Germinal center (tissue), 1 donor: Measurements from ENCODE around the gene GULP1.
"Not testable (repeated sequence)": the region's sequence is repeated elsewhere in the genome, so short reads cannot be mapped to it uniquely, and the experiment has no call there.

Source experiments
- DNase-seq: peaks from one replicate; pipeline ENCODE4 v3.0.0; 2012; ENCODE audit warnings: mixed read lengths, low spot score

Gene GULP1

GRCh38 chr2:188426121-188426520, 134.4 kb downstream of the GULP1 start:
- no peak for DNase-seq

GRCh38 chr2:188430705-188431104, 139.0 kb downstream of the GULP1 start:
- no peak for DNase-seq

GRCh38 chr2:188434018-188434417, 142.3 kb downstream of the GULP1 start:
- no peak for DNase-seq

DNA sequence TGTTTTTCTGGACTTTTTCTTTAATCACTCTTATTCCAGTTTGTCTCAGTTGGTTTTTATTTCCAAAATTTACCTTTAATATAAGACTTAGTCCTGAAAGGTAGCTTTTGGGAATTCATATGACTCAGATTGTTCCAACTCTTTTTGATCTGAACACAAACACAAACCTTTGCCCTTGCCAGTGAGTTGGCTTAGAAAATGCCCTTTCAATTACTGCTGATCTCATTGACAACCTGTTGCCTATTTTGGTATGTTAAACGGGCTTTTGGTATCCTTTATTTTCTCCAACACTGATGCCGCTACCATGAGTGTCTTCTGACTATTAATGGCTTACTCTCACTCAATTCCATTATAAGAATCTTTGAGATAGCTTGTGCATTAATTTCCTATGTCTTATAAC, 143.4 kb downstream of the GULP1 start:
- no peak for DNase-seq

DNA sequence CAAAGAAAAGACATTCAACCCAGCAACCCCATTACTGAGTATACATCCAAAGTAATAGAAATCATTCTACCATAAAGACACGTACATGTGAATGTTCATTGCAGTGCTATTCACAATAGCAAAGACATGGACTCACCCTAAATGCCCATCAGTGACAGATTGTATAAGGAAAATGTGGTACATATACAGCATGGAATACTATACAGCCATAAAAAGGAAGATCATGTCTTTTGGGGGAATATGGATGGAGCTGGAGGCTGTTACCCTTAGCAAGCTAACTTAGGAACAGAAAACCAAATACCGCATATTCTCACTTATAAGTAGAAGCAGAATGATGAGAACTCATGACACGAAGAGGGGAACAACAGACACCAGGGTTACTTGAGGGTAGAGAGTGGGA, 145.9 kb downstream of the GULP1 start:
- DNase-seq, result no peak

- DNase-seq, result no peak
Observed at GRCh38 chr2:188439986-188440385, 148.3 kb downstream of the GULP1 start.

- DNase-seq, result no peak
Observed at GRCh38 chr2:188440849-188441248, 149.2 kb downstream of the GULP1 start.

DNA sequence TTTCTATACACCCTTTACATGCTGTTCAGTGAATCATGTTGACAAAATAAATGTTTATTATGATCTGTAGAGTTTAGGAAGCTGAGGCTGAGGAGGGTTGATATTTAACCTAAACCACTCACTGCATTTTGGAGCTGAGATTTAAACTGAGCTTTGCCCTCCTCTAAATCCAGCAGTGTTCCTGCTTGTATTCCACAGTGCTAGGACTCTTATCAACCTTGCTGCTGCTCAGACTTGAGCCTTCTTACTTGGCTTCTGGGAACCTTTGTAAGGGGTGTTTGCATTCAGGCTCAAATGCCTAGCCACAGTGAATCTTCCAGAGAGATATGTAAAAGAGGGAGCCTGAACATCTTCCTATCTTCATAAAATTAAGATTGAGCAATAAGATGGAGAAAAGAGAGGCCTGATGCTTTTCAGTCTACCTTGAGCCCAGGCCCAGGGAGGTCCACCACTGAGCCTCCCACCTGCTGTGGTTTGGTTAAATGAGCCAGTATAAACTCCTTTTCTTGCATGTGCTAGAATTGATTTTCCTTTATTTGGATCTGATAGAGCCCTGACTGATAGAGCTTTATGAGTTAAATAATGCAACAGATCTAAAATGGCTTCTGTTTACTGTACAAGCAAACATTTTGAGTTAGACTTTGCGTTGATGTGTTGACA, 149.7 kb downstream of the GULP1 start:
- DNase-seq, result no peak

GRCh38 chr2:188443207-188443606, 151.5 kb downstream of the GULP1 start:
- no peak for DNase-seq

GRCh38 chr2:188444106-188444835, 152.6 kb downstream of the GULP1 start:
- DNase-seq, result no peak

GRCh38 chr2:188449561-188449960, 157.9 kb downstream of the GULP1 start:
- DNase-seq, result no peak

DNA sequence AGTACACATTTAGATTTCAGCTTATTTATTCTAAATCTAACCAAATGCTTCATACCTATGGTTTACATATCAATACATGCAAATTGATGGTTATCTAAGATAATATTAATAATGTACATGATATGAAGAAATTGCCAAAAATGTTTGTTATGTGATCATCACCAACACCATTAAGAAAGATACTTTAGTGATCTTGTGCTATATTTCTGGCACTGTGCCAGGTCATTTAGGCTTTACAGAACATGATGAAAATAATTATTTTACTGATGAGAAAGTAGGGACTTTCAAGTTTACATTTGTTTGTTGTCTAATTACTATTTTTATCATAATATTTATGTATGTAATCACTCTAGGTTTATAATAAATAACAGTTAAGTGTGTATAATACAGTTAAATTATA, 158.3 kb downstream of the GULP1 start:
- no peak for DNase-seq

DNA sequence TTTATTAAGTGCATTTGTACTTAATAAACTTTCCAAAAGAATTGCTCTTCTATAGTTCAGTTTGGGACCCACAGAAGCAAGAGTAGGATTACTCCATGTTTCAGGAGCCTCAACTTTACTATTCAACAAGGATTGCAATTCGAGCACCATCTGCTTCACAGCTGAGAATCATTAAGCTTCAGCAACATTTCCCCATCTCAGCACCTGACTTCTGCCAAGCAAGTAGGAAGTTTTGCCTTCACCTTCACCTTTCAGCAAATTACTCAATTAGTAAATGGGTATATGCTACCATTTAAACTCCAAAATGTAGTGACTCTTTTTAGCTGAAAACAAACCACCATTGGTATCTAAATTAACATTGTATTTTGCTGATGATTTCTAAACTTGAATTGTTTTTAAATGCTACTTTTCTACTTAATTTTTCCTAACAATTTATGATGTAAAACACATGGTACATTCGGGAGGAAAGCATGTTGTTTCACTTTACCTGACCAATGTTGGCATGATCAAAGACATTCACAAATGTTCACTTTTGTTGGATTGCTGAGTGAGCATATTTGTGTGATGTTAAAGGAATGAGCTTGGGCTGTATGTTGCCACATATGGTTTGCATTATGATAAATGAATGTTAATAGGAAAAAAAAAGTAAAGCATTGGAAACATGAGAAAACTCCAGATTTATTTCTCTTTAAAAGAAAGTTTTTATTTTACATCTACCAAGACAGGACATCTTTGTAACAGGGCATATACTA, 159.2 kb downstream of the GULP1 start:
- DNase-seq, result no peak

DNA sequence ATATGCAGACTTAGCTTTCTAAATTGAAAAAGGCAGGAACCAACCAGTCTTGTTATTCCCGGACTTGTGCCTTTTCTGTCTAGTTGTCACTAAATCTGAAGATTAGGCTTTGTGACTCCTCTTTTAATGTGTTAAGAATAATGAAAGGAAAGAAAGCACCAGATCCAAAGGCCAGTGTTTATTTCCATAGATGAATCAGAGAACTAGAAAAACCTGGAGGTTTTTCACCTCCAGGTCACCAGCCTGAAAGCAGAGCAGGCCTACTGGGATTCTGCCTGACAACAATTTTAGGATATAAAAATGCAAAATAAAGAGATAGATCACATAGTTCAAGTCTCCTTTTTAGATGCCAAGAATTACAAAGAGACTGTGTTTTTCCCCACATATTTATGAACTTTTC, 160.4 kb downstream of the GULP1 start:
- no peak for DNase-seq

DNA sequence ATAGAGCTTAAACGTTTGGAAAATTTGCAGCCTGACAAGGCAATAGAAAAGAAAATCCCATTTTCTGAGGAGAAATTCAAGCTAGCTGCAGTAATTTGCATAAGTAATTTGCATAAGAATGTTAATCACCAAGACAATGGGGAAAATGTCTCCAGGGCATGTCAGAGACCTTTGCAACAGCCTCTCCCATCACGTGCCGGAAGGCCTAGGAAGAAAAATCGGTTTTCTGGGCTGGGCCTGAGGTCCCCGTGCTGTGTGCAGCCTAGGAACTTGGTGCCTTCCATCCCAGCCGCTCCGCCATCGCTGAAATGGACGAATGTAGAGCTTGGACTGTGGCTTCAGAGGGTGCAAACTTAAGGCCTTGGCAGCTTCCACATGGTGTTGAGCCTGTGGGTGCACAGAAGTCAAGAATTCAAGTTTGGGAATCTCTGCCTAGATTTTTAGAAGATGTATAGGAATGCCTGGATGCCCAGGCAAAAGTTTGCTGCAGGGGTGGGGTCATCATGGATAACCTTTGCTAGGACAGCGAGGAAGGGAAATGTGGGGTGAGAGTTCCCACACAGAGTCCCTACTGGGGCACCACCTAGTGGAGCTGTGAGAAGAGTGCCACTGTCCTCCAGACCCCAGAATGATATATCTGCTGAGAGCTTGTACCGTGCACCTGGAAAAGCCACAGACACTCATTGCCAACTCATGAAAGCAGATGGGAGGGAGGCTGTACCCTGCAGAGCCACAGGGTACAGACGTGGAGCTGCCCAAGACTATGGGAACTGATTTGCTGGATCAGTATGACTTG, 164.6 kb downstream of the GULP1 start:
- DNase-seq, result no peak

- no peak for DNase-seq
Observed at GRCh38 chr2:188459061-188459460, 167.4 kb downstream of the GULP1 start.

DNA sequence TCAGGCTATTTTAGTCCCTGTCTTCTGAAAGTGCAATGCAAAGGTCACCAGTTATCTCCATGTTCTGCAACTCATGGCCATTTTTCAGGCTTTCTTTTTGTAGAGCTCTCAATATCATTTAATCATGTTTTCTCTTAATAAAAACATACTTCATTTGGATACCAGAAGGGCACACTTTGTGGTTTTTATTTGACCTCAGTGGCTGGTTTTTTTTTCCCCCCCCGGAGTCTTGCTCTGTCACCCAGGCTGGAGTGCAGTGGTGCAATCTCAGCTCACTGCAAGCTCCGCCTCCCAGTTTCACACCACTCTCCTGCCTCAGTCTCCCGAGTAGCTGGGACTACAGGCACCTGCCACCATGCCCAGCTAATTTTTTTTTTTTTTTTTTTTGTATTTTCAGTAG, 174.4 kb downstream of the GULP1 start:
- DNase-seq, result not testable (repeated sequence)

GRCh38 chr2:188466761-188467160, 175.1 kb downstream of the GULP1 start:
- no peak for DNase-seq

DNA sequence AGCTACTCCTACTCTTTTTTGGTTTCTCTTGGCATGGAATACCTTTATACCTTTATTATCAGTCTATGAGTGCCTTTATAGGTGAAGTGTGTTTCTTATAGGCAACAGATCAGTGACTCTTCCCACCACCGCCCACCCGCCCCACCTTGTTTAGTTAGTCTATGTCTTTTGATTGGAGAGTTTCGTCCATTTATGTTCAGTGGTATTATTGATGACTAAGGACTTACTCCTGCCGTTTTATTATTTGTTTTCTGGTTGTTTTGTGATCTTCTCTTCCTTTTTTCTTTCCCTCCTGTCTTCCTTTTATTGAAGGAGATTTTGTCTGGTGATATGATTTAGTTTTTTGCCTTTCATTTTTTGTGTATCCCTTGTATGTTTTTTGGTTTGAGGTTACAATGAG, 179.5 kb downstream of the GULP1 start:
- no peak for DNase-seq

GRCh38 chr2:188473306-188473705, 181.6 kb downstream of the GULP1 start:
- DNase-seq, result no peak

- DNase-seq, result no peak
Observed at GRCh38 chr2:188474316-188474715, 182.6 kb downstream of the GULP1 start.

- DNase-seq, result no peak
Observed at GRCh38 chr2:188475945-188476344, 184.3 kb downstream of the GULP1 start.
